GM18868 (cell line): ENCODE measurements around the gene SMYD3.

Source experiments
- ATAC-seq: cut with Tn5 transposase; IDR thresholded peaks from one replicate; pipeline ENCODE4 v1.9.1; 2021; ENCODE audit warnings: mild to moderate bottlenecking, moderate library complexity; ENCODE audit not compliant: unreplicated experiment

The SMYD3 gene

DNA sequence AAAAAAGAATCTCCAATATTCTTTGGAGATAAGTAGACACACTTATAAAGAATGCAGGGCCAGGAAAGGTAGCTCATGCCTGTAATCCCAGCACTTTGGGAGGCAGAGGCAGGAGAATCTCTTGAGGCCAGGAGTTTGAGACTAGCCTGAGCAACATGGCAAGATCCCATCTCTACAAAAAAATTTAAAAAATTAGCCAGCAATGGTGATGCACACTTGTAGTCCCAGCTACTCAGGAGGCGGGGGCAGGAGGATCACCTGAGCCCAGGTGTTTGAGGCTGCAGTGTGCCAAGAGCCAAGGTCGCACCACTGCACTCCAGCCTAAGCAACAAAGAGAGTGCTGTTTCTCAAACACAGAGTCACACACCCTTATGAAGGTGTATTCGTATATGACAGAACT is 385.0 kb downstream of the SMYD3 start:
- no peak for ATAC-seq

GRCh38 chr1:246121533-246121932 is 385.5 kb downstream of the SMYD3 start:
- no peak for ATAC-seq

DNA sequence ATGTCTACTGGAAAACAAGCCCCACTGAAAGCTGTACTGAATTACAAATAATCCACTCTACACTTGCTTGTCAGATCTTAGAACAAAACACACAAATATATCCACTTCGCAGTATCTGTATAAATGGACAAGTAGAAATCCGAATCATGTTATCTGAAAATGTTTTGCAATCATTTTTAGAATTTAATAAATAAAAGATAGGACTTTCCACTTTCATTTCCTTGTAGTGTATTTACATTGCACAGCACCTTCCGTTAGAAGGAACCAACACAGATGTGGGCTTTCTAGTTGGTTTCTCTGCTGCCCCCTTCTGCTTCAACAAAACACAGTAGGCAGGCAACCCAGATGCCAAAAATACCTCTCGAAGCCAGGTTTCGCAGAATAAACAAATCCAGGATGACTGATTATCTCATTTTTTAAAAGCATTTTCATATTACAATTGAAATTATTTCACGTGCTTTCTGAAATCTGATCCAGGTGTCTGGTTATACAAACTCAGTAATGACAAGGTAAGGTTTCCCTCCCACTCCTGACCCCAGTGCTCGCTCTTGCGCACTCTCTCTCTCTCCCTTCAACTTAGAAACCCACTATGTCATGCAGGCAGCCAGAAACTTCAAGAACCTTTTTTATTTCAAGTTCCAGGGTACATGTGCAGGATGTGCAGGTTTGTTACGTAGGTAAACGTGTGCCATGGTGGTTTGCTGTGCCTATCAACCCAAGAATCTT is 389.9 kb downstream of the SMYD3 start:
- peak; percentile 93 for ATAC-seq

- no peak for ATAC-seq
These were observed 392.7 kb downstream of the SMYD3 start for GRCh38 chr1:246114369-246114768.

- no peak for ATAC-seq
These were observed 393.5 kb downstream of the SMYD3 start for GRCh38 chr1:246113555-246114095.

DNA sequence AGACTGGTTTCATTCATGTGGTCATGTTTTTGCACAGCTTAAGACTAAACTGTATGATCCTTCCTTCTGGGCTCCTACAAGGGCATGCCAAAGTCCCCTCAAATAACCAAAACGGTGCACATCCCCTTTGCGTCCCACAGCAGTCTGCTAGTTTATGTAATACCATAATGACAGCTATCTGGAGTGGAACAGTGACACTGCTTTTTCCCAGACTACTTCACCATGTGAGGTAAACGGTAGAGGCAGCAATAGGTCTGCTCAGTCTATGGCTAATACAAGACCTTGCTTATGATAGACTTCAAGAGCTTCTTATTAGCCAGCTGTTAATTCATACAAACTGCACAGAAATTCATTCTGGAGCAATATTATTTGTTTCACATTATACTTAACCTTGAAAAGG is 395.5 kb downstream of the SMYD3 start:
- no peak for ATAC-seq

GRCh38 chr1:246110343-246111219 is 396.5 kb downstream of the SMYD3 start:
- no peak for ATAC-seq

DNA sequence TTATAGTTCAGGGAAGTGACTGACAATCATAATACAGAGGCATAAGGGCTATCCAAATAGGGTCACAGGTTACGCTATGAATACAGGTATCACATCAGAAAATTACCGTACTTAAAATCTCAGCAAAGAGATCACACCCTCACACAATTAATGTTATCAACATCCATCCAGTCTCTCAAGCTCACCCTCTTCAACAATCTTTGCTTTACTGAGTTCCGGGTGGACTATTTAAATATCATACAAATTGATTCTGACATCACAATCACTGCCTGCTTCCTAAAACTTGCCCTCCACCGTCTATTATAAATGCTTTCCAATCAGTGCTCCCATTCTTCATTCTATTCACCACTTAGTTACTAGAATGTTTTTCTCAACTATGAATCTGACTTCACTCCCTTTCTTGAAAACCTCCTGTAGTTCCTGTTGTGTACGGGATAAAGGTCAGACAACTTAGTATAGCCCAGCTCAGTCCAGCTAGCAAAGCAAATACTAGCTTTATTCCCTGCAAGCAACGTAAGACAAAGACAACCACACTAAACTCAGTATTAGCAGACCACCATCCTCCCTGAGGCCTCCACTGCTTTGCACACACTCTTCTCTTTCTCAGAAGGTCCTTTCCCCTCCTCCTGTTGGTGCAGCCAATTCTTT is 398.7 kb downstream of the SMYD3 start:
- no peak for ATAC-seq

DNA sequence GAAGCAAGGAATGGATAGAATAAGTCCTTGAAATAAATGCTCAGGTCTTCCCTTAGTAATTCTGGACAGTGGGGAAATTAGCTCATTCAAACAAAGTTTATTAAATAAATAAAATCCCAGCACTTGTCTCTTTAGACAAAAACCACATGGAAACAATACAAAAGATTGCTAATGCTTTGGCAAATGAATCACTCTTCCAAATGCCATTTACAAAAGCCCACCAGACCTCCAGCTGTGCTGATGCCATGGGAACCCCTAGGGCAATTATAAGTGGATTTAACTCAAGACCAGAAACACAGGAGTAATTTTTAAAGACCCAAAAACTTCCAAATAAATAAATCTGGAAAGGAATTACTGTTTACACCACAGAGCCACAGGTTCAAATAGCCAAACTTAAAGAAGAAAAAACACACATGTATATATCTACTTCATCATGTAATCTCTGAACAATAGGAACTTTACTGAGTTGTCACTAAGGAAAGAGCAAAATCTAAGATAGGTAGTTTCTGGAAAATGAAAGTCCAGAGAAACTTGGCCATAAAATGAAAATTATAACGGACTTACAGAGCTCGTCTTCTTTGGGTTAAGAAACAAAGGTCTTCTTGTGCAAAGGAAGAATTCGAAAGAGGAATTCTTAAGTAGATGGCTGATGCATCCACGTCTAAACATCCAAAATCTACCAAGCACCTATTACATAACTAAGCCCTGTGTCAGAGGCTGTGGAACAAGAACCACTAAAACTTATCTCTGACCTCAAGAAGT is 399.4 kb downstream of the SMYD3 start:
- no peak for ATAC-seq

GRCh38 chr1:246106342-246106763 is 400.7 kb downstream of the SMYD3 start:
- ATAC-seq = no peak

- ATAC-seq = no peak
These were observed 402.2 kb downstream of the SMYD3 start for GRCh38 chr1:246104927-246105326.

- ATAC-seq = no peak
These were observed 407.5 kb downstream of the SMYD3 start for GRCh38 chr1:246099570-246099969.

GRCh38 chr1:246096356-246096755 is 410.7 kb downstream of the SMYD3 start:
- no peak for ATAC-seq

DNA sequence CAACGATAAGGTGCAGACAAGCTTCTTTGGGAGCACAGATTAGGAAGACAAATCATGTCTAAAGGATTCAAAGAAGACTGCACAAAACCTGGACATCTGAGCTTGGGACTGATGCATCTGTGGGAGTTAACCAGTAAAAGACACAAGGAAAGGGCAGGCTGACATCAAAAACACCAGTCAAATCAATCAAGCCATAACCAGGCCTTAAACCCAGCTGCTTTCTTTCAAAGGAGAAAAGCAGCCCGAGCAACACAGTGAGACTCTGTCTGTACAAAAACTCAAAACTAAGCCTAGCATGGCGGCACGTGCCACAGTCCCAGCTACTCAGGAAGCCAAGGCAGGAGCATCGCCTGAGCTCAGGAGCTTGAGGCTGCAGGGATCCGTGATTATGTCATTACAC is 411.6 kb downstream of the SMYD3 start:
- ATAC-seq = no peak

- no peak for ATAC-seq
These were observed 413.8 kb downstream of the SMYD3 start for GRCh38 chr1:246093230-246093629.

DNA sequence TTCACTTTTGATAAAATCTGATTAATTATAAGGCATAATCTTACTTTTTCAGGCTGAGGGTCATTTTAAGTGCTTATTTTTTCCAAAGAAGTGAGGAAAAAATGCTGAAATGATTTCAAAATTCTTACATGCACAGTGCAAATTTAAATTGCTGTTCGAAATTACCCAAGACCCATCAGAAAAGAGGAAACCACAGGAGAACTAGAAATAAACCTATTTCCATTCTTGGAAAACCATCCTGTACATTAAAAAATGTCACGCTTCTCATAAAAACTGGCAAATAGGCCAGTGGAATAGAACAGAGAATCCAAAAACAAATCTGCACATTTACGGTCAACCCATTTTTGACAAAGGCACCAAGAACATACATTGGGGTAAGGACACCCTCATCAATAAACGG is 414.9 kb downstream of the SMYD3 start:
- ATAC-seq = no peak

GRCh38 chr1:246091477-246091876 is 415.6 kb downstream of the SMYD3 start:
- ATAC-seq = no peak

DNA sequence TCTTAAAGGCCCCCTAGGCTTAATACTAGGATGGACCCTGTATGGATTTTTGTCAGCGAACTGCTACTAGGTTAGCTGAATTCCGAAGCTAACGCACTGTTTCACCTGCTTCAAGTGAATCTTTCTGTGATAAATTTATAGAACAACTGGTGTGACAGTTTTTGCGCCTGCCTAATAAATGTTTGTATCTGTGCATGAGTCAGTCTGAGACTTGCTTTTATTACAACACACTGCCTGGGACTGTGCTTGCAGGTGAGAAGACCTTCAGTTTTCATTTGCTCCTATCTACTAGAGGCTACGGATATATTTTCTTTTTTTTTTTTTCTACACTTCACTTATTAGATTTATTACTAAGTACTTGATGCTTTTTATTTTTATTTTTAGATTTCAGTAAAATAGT is 420.9 kb downstream of the SMYD3 start:
- ATAC-seq = no peak

DNA sequence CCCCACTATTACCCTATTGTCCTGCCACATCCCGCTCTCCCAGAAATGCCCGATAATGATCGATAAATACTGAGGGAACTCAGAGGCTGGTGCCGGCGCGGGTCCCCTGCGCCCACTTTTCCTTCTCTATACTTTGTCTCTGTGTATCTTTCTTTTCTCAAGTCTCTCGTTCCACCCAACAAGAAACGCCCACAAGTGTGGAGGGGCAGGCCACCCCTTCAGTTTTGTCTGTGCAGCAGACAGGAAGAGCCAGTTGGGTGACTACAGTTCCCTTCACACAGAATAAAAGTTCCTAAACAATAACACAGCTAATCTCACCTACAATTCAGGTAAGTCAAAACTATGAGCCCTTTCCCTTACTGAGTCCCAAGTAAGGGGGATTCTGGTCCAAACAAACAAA is 423.7 kb downstream of the SMYD3 start:
- ATAC-seq = no peak

DNA sequence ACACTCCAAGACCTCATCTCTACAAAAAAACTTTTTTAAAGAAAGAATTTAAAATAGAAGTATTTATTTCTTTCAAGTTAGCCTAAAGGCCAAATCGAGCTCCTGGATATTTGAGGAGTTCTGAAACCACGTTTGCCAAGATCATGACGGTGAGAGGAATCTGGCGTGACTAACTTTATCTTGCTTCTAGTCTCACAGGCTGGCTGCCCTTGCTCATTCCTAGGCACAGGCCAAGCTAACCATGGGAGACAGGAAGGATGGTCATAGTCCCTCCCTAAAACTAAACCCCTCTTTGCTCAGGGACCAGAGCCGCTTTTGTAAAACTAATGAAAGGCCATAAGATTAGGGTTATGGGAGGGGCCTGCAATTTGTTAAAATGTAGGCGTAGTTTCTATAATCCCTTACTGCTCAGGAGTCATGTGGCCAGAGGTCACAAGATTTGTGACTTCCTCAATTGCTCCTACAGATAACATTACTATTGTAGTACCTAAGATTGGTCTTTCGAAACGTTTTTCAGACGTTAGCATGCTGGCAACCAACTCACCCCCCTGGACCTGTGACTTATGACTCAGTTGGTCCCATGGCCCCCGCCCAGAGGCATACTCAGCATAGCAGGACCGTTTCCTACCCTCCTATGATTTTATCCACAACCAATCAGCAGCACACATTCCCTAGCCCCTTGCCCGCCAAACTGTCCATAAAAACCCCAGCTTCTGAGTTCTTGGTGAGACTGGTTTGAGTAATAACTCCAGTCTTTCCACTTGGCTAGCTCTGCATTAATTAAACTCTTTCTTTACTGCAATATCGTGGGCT is 425.0 kb downstream of the SMYD3 start:
- no peak for ATAC-seq
